ENCODE measurements around the gene SLC30A2. TPM values are rescaled to one million over a fixed set of nuclear protein-coding genes. Genes with fewer than 3 reads are reported as not detected.

The SLC30A2 gene
- total RNA-seq, 1 experiment from 2014 or later = 0.23 TPM

GRCh38 chr1:26017606-26018005 lies 28.3 kb downstream of the SLC30A2 start:
- no peak for ATAC-seq

DNA sequence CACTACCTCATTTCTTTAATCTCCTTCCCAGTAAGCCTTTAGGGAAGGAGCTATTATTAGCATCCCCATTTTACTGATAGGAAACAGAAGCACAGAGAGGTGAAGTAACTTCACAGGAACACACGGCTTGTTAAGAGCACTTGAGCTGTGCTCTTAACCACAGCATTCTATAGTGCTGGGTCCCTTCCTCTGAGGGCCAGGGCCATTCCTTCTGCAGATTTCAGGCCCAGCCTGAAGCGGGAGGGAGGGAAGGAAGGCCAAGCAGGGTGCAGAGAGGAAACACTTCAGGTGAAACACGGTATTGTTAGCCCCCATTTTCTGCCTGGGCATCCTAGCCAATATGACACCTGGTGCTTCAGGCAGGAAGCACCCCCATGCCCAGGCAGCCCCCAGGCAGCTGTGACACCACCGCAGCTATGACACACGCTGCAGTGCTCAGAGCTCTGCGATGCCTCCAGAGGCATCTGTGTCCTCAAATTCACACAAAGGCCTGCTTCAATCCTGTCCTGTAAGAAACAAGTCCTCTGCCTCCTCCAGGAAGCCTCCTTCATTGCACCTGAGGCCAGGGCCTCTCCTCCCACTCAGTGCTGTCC lies 28.9 kb downstream of the SLC30A2 start:
- no peak overlapping the region for H3K27ac ChIP-seq (ENCODE audit: low read length)
- H3K9me3 ChIP-seq (ENCODE audit: control insufficient read depth, insufficient read depth, low read depth, low read length) = no peaks in the 10 kb centered on the region
- in situ Hi-C loops (cut with HindIII; ENCODE audit: low pct_unique_long_range_greater_than_20kb, low sequenced_read_pairs) = no loop called here
- no peak for DNase-seq (ENCODE audit: low read depth, low spot score)
- TF ChIP-seq REST (IDR thresholded peaks at IDR 0.05; ENCODE audit: insufficient read depth in 1 of 2, low read depth in 2 of 2, low read length in 1 of 2) (no peak), POLR2AphosphoS5 (IDR thresholded peaks at IDR 0.05; ENCODE audit: low read depth, low read length) (no peak), CTCF (IDR thresholded peaks at IDR 0.05) (no peak), SIN3A (IDR thresholded peaks at IDR 0.05; ENCODE audit: borderline replicate concordance, insufficient read depth, low read depth, low read length) (no peak), TCF7L2 (IDR thresholded peaks at IDR 0.05; ENCODE audit: low read depth, low read length) (no peak)
- 0 out of 2 replicates have a peak, but pooled peaks cover 3% of the 10 kb centered on the region for H3K4me1 ChIP-seq (ENCODE audit: control insufficient read depth, insufficient read depth, low read length)
- intact Hi-C loops (cut with micrococcal nuclease; ENCODE audit: unreplicated experiment) = no loop called here
- CTCF ChIA-PET = interaction anchor here (0.6 kb wide), 1 partner anchor 10 kb away, joined by 10 read pairs; no protein-coding TSS in a partner anchor
- no TSS peak for BruUV-seq (replicated peaks)
- H3K27me3 ChIP-seq (ENCODE audit: control insufficient read depth, insufficient read depth, low read length) = no peaks in the 10 kb centered on the region
- no peak overlapping the region for H3K4me3 ChIP-seq (ENCODE audit: low read depth in 2 of 2, low read length in 2 of 2)
- H3K36me3 ChIP-seq (ENCODE audit: control insufficient read depth, insufficient read depth, low read length) = no peaks in the 10 kb centered on the region
- POLR2A ChIA-PET = no interaction called here
- no peak for ATAC-seq

More at GRCh38 chr1:26017606-26018005, 28.3 kb downstream of the SLC30A2 start:
- H3K36me3 ChIP-seq (ENCODE audit: control insufficient read depth, insufficient read depth, low read length) = no peaks in the 10 kb centered on the region
- no peak for DNase-seq (ENCODE audit: low read depth, low spot score)
- no peak overlapping the region for H3K4me3 ChIP-seq (ENCODE audit: low read depth in 2 of 2, low read length in 2 of 2)
- H3K27me3 ChIP-seq (ENCODE audit: control insufficient read depth, insufficient read depth, low read length) = no peaks in the 10 kb centered on the region
- H3K27ac ChIP-seq (ENCODE audit: low read length) = no peak overlapping the region
- intact Hi-C loops (cut with micrococcal nuclease; ENCODE audit: unreplicated experiment) (no loop called here), in situ Hi-C loops (cut with HindIII; ENCODE audit: low pct_unique_long_range_greater_than_20kb, low sequenced_read_pairs) (no loop called here)
- 0 out of 2 replicates have a peak, but pooled peaks cover 3% of the 10 kb centered on the region for H3K4me1 ChIP-seq (ENCODE audit: control insufficient read depth, insufficient read depth, low read length)
- POLR2A ChIA-PET = no interaction called here
- CTCF ChIA-PET = interaction anchor here (0.9 kb wide), 1 partner anchor 127 kb away, joined by 4 read pairs; no protein-coding TSS in a partner anchor
- TF ChIP-seq TCF7L2 (IDR thresholded peaks at IDR 0.05; ENCODE audit: low read depth, low read length) = no peak
- TF ChIP-seq SIN3A (IDR thresholded peaks at IDR 0.05; ENCODE audit: borderline replicate concordance, insufficient read depth, low read depth, low read length) = no peak
- TF ChIP-seq REST (IDR thresholded peaks at IDR 0.05; ENCODE audit: insufficient read depth in 1 of 2, low read depth in 2 of 2, low read length in 1 of 2) = no peak
- TF ChIP-seq POLR2AphosphoS5 (IDR thresholded peaks at IDR 0.05; ENCODE audit: low read depth, low read length) = no peak
- no peak for TF ChIP-seq CTCF (IDR thresholded peaks at IDR 0.05)
- H3K9me3 ChIP-seq (ENCODE audit: control insufficient read depth, insufficient read depth, low read depth, low read length) = no peaks in the 10 kb centered on the region
- BruUV-seq (replicated peaks) = no TSS peak
